Liver (tissue), 9 donors: ENCODE results near the gene RAB15. TPM values are rescaled to one million over a fixed set of nuclear protein-coding genes. Genes with fewer than 3 reads are reported as not detected.

Source experiments
- DNase-seq: peaks from one replicate; pipeline ENCODE4 v3.0.0-alpha.2; 2017; ENCODE audit warnings: low spot score
- H3K27ac ChIP-seq, 2 donors: one replicate each; pipeline ENCODE4 v1.7.0; 2013; ENCODE audit warnings: inconsistent platforms in 2 of 2, low read length in 2 of 2, control low read depth in 1 of 2, low read depth in 1 of 2, mild to moderate bottlenecking in 1 of 2
- H3K27me3 ChIP-seq, 4 donors: one replicate each; pipeline versions ENCODE4 v1.6.1 to v1.7.0; 2013; ENCODE audit warnings: low read length in 3 of 4, inconsistent platforms in 1 of 4, mild to moderate bottlenecking in 1 of 4, moderate library complexity in 1 of 4; ENCODE audit not compliant: control insufficient read depth in 4 of 4, insufficient read depth in 4 of 4
- H3K36me3 ChIP-seq, 4 donors: one replicate each; pipeline versions ENCODE4 v1.6.1 to v1.7.0; 2013; ENCODE audit warnings: low read length in 3 of 4, mild to moderate bottlenecking in 3 of 4, low read depth in 1 of 4, moderate library complexity in 1 of 4; ENCODE audit not compliant: control insufficient read depth in 4 of 4, insufficient read depth in 3 of 4
- H3K4me1 ChIP-seq, 4 donors: one replicate each; pipeline versions ENCODE4 v1.6.1 to v1.7.0; 2013; ENCODE audit warnings: low read length in 3 of 4, mild to moderate bottlenecking in 3 of 4, moderate library complexity in 1 of 4; ENCODE audit not compliant: control insufficient read depth in 4 of 4, insufficient read depth in 4 of 4
- H3K4me3 ChIP-seq, 3 donors: one replicate each; pipeline versions ENCODE4 v1.6.1 to v1.7.0; 2013; ENCODE audit warnings: low read length in 3 of 3, control low read depth in 1 of 3, low read depth in 1 of 3, mild to moderate bottlenecking in 1 of 3
- H3K9ac ChIP-seq, 2 donors: one replicate each; pipeline ENCODE4 v1.7.0; 2013; ENCODE audit warnings: low read length in 2 of 2, mild to moderate bottlenecking in 2 of 2, moderate library complexity in 2 of 2, control low read depth in 1 of 2, low read depth in 1 of 2
- H3K9me3 ChIP-seq, 4 donors: one replicate each; pipeline versions ENCODE4 v1.6.1 to v1.7.0; 2013; ENCODE audit warnings: low read length in 3 of 4; ENCODE audit not compliant: control insufficient read depth in 4 of 4
- ATF3 ChIP-seq: IDR thresholded peaks from 2 replicates; pipeline ENCODE4 v1.6.1; 2016; ENCODE audit warnings: antibody characterized with exemption
- CTCF ChIP-seq: fragments of 150-350 bp; IDR thresholded peaks from 2 replicates; pipeline ENCODE4 v1.5.1; 2017; ENCODE audit warnings: improper control_type of control experiment, low read depth, low read length; ENCODE audit not compliant: missing input control
- EGR1 ChIP-seq, 2 donors: IDR thresholded peaks; 2 replicates each; pipeline ENCODE4 v1.6.1; 2016 to 2018; ENCODE audit warnings: antibody characterized with exemption in 2 of 2, low read depth in 2 of 2
- FOXA1 ChIP-seq: IDR thresholded peaks from 2 replicates; pipeline ENCODE4 v1.6.1; 2016; ENCODE audit warnings: antibody characterized with exemption
- FOXA2 ChIP-seq: IDR thresholded peaks from 2 replicates; pipeline ENCODE4 v1.6.1; 2016; ENCODE audit warnings: antibody characterized with exemption
- GABPA ChIP-seq, 2 donors: IDR thresholded peaks in 1 of 2; conservative IDR thresholded peaks in 1 of 2; 2 replicates each; pipeline ENCODE4 v1.6.1; 2016; ENCODE audit warnings: antibody characterized with exemption in 2 of 2, mild to moderate bottlenecking in 1 of 2, moderate library complexity in 1 of 2
- HNF4A ChIP-seq, 2 donors: conservative IDR thresholded peaks; 2 replicates each; pipeline ENCODE4 v1.6.1; 2016; ENCODE audit warnings: antibody characterized with exemption in 2 of 2, mild to moderate bottlenecking in 2 of 2
- HNF4G ChIP-seq: IDR thresholded peaks from 2 replicates; pipeline ENCODE4 v1.6.1; 2016; ENCODE audit warnings: antibody characterized with exemption
- JUND ChIP-seq, 2 donors: IDR thresholded peaks; 2 replicates each; pipeline ENCODE4 v1.6.1; 2016; ENCODE audit warnings: antibody characterized with exemption in 2 of 2
- MAX ChIP-seq: IDR thresholded peaks from 2 replicates; pipeline ENCODE4 v1.6.1; 2016; ENCODE audit warnings: antibody characterized with exemption
- NR2F2 ChIP-seq: IDR thresholded peaks from 2 replicates; pipeline ENCODE4 v1.6.1; 2016; ENCODE audit warnings: antibody characterized with exemption
- RAD21 ChIP-seq, 2 donors: IDR thresholded peaks; 2 replicates each; pipeline ENCODE4 v1.6.1; 2016; ENCODE audit warnings: antibody characterized with exemption in 2 of 2, mild to moderate bottlenecking in 2 of 2
- REST ChIP-seq: IDR thresholded peaks from 2 replicates; pipeline ENCODE4 v1.6.1; 2016; ENCODE audit warnings: antibody characterized with exemption, mild to moderate bottlenecking
- RXRA ChIP-seq, 2 donors: IDR thresholded peaks; 2 replicates each; pipeline ENCODE4 v1.6.1; 2017 to 2018; ENCODE audit warnings: antibody characterized with exemption in 2 of 2, mild to moderate bottlenecking in 1 of 2
- SP1 ChIP-seq: IDR thresholded peaks from 2 replicates; pipeline ENCODE4 v1.6.1; 2018; ENCODE audit warnings: antibody characterized with exemption, mild to moderate bottlenecking
- TAF1 ChIP-seq: conservative IDR thresholded peaks from 2 replicates; pipeline ENCODE4 v1.6.1; 2016; ENCODE audit warnings: antibody characterized with exemption, mild to moderate bottlenecking
- YY1 ChIP-seq: IDR thresholded peaks from 2 replicates; pipeline ENCODE4 v1.6.1; 2016; ENCODE audit warnings: antibody characterized with exemption, mild to moderate bottlenecking
- ZBTB33 ChIP-seq: IDR thresholded peaks from 2 replicates; pipeline ENCODE4 v1.6.1; 2016; ENCODE audit warnings: antibody characterized with exemption
- WGBS: extraction: QIAGEN DNeasy Blood & Tissue Kit; methylation state at CpG from one replicate; pipeline ENCODE4 v1.1.7; 2013; 5-methylcytosine and 5-hydroxymethylcytosine counted together
- polyA plus RNA-seq, 2 donors: library from polyadenylated mRNA; stranded (reverse) in 1 of 2; unstranded in 1 of 2; fragments of 200-250 nt in 1 of 2; fragments of >200 nt in 1 of 2; fragmentation: Nextera tagmentation in 1 of 2; extraction: Ambion mirVana in 1 of 2; gene quantifications; one replicate each; pipeline versions ENCODE4 v1.2.1 to v1.2.3, GENCODE V29; 2013 to 2015
- total RNA-seq, 2 donors: library from RNA; depleted of rRNA; stranded (reverse); fragments of >200 nt; gene quantifications; one replicate each; pipeline ENCODE4 v1.2.3, GENCODE V29; 2014
- donor health status: healthy.
- donor health status: healthy.
- donor health status: healthy.
- donor health status: healthy.
- donor health status: healthy.

RAB15 gene
- total and polyA plus RNA-seq, 4 donors = 5.5 to 18.0 (median 11.1) TPM

GRCh38 chr14:64935508-64935907 lies 36.6 kb downstream of the RAB15 start:
- Histone ChIP-seq H3K27me3 (no peaks in the 10 kb centered on the region), H3K9me3 (no peaks in the 10 kb centered on the region), H3K27ac (no peak overlapping the region), H3K4me1 (peaks cover 10 to 45% (median 31%) of the 10 kb centered on the region in 4 donors), H3K4me3 (no peak overlapping the region), H3K9ac (no peak overlapping the region), H3K36me3 (peaks cover 6 to 23% (median 12%) of the 10 kb centered on the region in 4 donors)
- no peak for DNase-seq
- TF ChIP-seq TAF1 = no peak
- no peak for TF ChIP-seq SP1
- no peak for TF ChIP-seq ATF3
- no peak for TF ChIP-seq RAD21 (IDR thresholded peaks at IDR 0.05)
- no peak for TF ChIP-seq FOXA2
- no peak for TF ChIP-seq CTCF
- TF ChIP-seq HNF4G = no peak
- no peak for TF ChIP-seq RXRA (IDR thresholded peaks at IDR 0.05)
- 76% methylated on average over 2 of the region's 2 CpGs for WGBS

- WGBS = 72% methylated on average over 1 of the region's 1 CpG
- no peak overlapping the region for H3K4me3 ChIP-seq
- DNase-seq = no peak
- no peaks in the 10 kb centered on the region for H3K27me3 ChIP-seq
- TF ChIP-seq HNF4G (no peak), JUND (IDR thresholded peaks at IDR 0.05) (no peak), ATF3 (no peak), NR2F2 (no peak), REST (no peak), TAF1 (no peak), RAD21 (IDR thresholded peaks at IDR 0.05) (no peak), SP1 (no peak), ZBTB33 (no peak), EGR1 (IDR thresholded peaks at IDR 0.05; ENCODE audit: low read depth in 2 of 2) (no peak), YY1 (no peak), HNF4A (conservative IDR thresholded peaks at IDR 0.05) (no peak), FOXA2 (no peak), CTCF (no peak), GABPA (IDR thresholded peaks at IDR 0.05 in 1 of 2, conservative IDR thresholded peaks at IDR 0.05 in 1 of 2) (no peak), FOXA1 (no peak), MAX (no peak), RXRA (IDR thresholded peaks at IDR 0.05) (no peak)
- H3K9ac ChIP-seq = no peak overlapping the region
- peaks cover 5 to 35% (median 28%) of the 10 kb centered on the region in 4 donors for H3K4me1 ChIP-seq
- no peak overlapping the region for H3K27ac ChIP-seq
- H3K9me3 ChIP-seq = no peaks in the 10 kb centered on the region
- peaks cover 6 to 23% (median 11%) of the 10 kb centered on the region in 4 donors for H3K36me3 ChIP-seq
Observed at GRCh38 chr14:64934338-64934929, 37.7 kb downstream of the RAB15 start.
